ENCODE results near the gene BHLHA15. TPM values are rescaled to one million over a fixed set of nuclear protein-coding genes. Genes with fewer than 3 reads are reported as not detected.

The BHLHA15 gene
- polyA plus RNA-seq, 1 experiment, result not detected

DNA sequence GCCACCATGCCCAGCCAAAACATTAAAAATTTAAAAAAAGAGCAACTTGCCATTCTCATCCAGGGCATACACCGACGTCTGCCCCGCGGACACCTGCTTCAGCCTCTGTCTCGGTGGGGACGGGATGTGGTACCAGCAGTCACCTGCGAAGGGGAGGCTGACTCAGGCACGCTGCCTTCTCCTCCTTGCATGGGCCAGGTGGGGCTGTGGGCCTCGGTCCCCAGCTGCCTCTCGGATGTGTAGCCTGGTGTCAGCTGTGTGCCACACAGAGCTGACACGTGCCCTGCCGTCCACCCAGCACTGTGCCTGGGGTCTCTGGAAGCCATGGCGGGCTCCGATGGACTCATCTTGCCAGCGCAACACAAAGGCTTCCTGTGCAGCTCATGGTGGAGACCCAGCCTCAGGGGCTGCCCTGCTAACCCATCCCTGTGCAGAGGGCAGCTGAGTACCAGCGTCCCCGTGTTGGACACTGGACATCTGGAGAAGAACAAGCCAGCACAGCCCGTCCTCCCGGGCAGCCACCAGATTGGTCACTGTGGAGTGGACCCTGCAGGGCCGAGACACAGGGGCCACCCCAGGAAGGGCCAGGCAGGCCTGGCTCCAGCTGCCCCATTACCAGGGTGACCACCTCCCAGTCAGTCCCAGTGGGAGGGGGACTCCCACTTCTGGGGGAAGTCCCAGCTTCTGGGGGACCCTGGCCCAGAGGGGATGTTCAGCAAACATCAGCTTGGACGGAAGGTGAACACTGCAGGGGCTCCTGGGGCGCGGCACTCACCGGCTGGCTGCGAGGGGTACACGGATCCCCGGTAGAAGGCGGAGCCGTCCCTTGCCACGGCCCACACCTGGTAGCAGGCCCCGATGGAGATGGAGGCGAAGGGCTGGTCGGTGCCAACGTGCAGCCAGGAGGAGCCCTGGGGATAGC lies 10.6 kb downstream of the BHLHA15 start:
- H3K27me3 ChIP-seq (ENCODE audit: control insufficient read depth, insufficient read depth, low read length), result no peaks in the 10 kb centered on the region
- TF ChIP-seq, protein P1, sequence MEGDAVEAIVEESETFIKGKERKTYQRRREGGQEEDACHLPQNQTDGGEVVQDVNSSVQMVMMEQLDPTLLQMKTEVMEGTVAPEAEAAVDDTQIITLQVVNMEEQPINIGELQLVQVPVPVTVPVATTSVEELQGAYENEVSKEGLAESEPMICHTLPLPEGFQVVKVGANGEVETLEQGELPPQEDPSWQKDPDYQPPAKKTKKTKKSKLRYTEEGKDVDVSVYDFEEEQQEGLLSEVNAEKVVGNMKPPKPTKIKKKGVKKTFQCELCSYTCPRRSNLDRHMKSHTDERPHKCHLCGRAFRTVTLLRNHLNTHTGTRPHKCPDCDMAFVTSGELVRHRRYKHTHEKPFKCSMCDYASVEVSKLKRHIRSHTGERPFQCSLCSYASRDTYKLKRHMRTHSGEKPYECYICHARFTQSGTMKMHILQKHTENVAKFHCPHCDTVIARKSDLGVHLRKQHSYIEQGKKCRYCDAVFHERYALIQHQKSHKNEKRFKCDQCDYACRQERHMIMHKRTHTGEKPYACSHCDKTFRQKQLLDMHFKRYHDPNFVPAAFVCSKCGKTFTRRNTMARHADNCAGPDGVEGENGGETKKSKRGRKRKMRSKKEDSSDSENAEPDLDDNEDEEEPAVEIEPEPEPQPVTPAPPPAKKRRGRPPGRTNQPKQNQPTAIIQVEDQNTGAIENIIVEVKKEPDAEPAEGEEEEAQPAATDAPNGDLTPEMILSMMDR (IDR thresholded peaks at IDR 0.05; ENCODE audit: low read depth, low read length), result no peak
- DNase-seq (ENCODE audit: low read depth, low spot score), result no peak
- ChIA-PET POLR2A (no interaction called here), CTCF (no interaction called here)
- no peaks in the 10 kb centered on the region; the same call in 1 of the 2 replicates for H3K9me3 ChIP-seq (ENCODE audit: control insufficient read depth, insufficient read depth, low read length)
- H3K4me3 ChIP-seq (ENCODE audit: low read depth, low read length), result no peak overlapping the region
- H3K27ac ChIP-seq (ENCODE audit: low read depth, low read length), result no peak overlapping the region

DNA sequence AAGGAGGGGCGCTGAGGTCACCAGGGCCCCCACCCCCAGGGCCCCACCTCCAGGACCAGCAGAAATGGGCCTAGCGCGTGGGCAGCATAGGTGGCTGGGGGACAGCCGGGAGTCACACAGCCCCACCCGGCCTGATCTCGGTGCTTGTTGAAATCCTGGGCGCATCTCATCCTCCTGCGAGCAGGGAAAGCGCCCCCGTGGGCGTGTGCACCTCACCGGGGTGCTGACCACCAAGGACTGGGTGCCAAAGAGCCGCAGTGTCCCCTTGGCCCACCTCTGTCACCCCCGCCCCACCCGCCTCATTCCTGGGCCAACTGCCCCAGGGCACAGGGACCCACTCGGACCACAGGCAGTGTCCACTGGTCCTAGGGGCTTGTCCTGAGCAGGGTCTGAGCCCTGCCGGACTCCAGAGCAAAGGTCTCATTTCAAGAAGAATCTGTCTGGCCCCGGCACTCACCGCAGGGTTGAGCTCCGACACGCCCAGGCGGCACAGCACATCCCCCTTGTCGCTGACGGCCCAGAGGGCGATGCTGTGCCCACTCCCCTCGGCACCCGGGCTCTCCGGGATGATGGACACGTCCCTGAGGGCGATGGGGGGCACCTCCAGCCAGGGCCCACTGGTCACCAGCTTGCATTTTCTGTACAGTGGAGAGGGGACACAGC lies 11.4 kb downstream of the BHLHA15 start:
- Histone ChIP-seq H3K27ac (ENCODE audit: low read depth, low read length) (no peak overlapping the region), H3K9me3 (ENCODE audit: control insufficient read depth, insufficient read depth, low read length) (no peaks in the 10 kb centered on the region; the same call in 1 of the 2 replicates), H3K4me3 (ENCODE audit: low read depth, low read length) (no peak overlapping the region), H3K27me3 (ENCODE audit: control insufficient read depth, insufficient read depth, low read length) (no peaks in the 10 kb centered on the region)
- ChIA-PET CTCF (no interaction called here), POLR2A (no interaction called here)
- no peak for DNase-seq (ENCODE audit: low read depth, low spot score)
- TF ChIP-seq, protein P1 (IDR thresholded peaks at IDR 0.05; ENCODE audit: low read depth, low read length), result no peak

DNA sequence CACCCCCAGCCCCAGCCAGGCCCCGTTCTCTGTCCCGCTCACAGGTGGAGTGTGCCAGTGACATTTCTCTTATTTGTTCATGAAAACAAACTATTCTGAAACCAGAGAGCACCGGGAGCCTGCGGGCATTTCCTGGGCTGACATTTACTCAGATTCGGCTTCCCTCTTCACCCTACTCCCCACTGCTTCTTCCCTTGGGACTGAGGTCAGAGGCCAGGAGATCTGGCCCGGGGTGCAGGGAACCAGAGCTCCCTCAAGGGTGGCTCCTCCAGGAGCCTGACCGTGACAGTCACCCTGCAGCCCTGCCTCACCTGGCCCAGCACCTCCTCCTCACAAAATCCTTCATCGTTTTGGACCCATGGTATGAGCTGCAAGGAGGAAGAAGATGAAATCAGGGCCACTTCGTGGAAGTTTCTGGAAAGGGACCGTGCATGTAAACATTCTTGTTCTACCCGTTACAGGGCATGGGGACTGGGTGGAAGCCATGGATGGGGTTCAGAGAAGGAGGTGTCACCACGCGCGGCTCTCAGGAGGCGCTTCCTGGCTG lies 12.2 kb downstream of the BHLHA15 start:
- Histone ChIP-seq H3K9me3 (ENCODE audit: control insufficient read depth, insufficient read depth, low read length) (no peaks in the 10 kb centered on the region; the same call in 1 of the 2 replicates), H3K4me3 (ENCODE audit: low read depth, low read length) (no peak overlapping the region), H3K27me3 (ENCODE audit: control insufficient read depth, insufficient read depth, low read length) (no peaks in the 10 kb centered on the region), H3K27ac (ENCODE audit: low read depth, low read length) (no peak overlapping the region)
- DNase-seq (ENCODE audit: low read depth, low spot score), result no peak
- ChIA-PET CTCF (no interaction called here), POLR2A (no interaction called here)
- TF ChIP-seq, protein P1 (IDR thresholded peaks at IDR 0.05; ENCODE audit: low read depth, low read length), result no peak

DNA sequence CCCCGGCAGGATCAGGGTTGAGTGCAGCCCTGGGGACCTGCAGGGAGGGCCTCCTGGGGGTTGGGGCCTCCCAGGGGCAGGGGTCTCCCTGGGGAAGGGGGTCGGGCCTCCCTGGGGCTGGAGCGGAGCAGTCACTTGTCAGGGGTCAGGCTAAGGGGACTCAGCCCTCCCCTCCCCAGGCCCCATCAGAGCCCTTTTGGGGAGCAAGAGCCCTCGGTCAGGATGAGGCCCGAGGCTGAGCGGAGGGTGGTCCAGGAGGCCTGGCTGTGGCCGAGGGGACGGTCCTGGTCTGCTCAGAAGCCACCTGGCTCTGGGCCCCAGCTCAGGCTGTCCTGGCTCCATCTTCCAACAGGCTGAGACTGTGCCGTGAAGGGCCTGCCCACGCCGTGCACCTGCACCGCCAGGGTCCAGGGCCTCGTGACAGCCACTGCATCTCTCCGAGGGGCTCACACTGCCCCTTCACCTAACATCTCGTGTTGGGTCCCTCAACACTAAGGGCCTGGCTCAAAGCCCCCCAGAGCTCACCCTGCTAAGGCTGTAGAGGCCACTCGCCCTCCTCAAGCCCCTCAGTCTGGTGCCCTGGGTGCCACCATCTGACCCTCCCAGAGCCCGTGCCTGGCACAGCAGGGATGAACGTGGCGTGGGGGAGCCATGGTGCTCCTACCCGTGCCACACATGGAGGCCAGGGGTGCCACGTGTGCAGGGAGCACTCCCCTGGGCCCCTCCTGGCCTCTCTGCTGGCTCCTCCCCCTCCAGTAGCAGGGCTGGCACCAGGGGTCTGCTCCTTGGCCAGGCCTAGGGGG lies 12.9 kb downstream of the BHLHA15 start:
- POLR2A ChIA-PET, result no interaction called here
- CTCF ChIA-PET, result no interaction called here

More for the DNA sequence above, 12.9 kb downstream of the BHLHA15 start:
- Histone ChIP-seq H3K4me3 (ENCODE audit: low read depth, low read length) (no peak overlapping the region), H3K27me3 (ENCODE audit: control insufficient read depth, insufficient read depth, low read length) (no peaks in the 10 kb centered on the region), H3K27ac (ENCODE audit: low read depth, low read length) (no peak overlapping the region), H3K9me3 (ENCODE audit: control insufficient read depth, insufficient read depth, low read length) (no peaks in the 10 kb centered on the region; the same call in 1 of the 2 replicates)
- no peak for DNase-seq (ENCODE audit: low read depth, low spot score)
- TF ChIP-seq, protein P1 (IDR thresholded peaks at IDR 0.05; ENCODE audit: low read depth, low read length), result no peak

Measured in AG04450 (cell line).